ENCODE data around the gene PMM1.

GRCh38 chr22:41595703-41596102 is 6.1 kb upstream of the PMM1 start:
- TF ChIP-seq CTCF (optimal IDR thresholded peaks at IDR 0.05 in 1 of 3, IDR thresholded peaks at IDR 0.05 in 1 of 3, conservative IDR thresholded peaks at IDR 0.05 in 1 of 3; ENCODE audit: extremely low read depth in 1 of 3, insufficient read depth in 2 of 3, low read length in 3 of 3) (no peak), EZH2 (IDR thresholded peaks at IDR 0.05; ENCODE audit: low read length) (no peak)
